Right lobe of liver (tissue), 4 donors: ENCODE measurements around the gene ARL15.
"Not testable (repeated sequence)": the region's sequence is repeated elsewhere in the genome, so short reads cannot be mapped to it uniquely, and the experiment has no call there.

Experiments
- POLR2A ChIP-seq: fragments of 450-650 bp; IDR thresholded peaks from one replicate; pipeline ENCODE4 v1.6.1; 2017; ENCODE audit warnings: antibody characterized with exemption, mild to moderate bottlenecking
- TF ChIP-seq, protein P1 (sequence below), 4 donors: fragments of 200-600 bp in 3 of 4; fragments of 450-650 bp in 1 of 4; IDR thresholded peaks; one replicate each; pipeline versions ENCODE4 v1.5.1 to v1.8.0; 2016 to 2022; ENCODE audit warnings: antibody characterized with exemption in 4 of 4, mild to moderate bottlenecking in 2 of 4
- donor health status: DM: no; HTN: no; CAD: no.
- donor health status: DM: no; HTN: no; CAD: no.
- donor health status: DM: no; HTN: yes; CAD: no.

DNA sequence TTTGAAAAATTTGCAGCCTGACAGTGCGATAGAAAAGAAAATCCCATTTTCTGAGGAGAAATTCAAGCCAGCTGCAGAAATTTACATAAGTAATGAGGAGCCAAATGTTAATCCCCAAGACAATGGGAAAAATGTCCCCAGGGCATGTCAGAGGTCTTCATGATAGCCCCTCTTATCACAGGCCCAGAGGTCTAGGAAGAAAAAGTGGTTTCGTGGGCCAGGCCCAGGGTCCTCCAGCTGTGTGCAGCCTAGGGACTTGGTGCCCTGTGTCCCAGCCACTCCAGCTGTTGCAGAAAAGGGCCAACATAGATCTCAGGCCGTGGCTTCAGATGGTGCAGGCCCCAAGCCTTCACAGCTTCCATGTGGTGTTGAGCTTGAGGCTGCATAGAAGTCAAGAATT, 249.5 kb downstream of the ARL15 start:
- TF ChIP-seq, protein P1, sequence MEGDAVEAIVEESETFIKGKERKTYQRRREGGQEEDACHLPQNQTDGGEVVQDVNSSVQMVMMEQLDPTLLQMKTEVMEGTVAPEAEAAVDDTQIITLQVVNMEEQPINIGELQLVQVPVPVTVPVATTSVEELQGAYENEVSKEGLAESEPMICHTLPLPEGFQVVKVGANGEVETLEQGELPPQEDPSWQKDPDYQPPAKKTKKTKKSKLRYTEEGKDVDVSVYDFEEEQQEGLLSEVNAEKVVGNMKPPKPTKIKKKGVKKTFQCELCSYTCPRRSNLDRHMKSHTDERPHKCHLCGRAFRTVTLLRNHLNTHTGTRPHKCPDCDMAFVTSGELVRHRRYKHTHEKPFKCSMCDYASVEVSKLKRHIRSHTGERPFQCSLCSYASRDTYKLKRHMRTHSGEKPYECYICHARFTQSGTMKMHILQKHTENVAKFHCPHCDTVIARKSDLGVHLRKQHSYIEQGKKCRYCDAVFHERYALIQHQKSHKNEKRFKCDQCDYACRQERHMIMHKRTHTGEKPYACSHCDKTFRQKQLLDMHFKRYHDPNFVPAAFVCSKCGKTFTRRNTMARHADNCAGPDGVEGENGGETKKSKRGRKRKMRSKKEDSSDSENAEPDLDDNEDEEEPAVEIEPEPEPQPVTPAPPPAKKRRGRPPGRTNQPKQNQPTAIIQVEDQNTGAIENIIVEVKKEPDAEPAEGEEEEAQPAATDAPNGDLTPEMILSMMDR (IDR thresholded peaks at IDR 0.05), result not testable (repeated sequence)
- TF ChIP-seq POLR2A, result not testable (repeated sequence)
